ENCODE results near the gene PKD1L1.

The PKD1L1 gene

DNA sequence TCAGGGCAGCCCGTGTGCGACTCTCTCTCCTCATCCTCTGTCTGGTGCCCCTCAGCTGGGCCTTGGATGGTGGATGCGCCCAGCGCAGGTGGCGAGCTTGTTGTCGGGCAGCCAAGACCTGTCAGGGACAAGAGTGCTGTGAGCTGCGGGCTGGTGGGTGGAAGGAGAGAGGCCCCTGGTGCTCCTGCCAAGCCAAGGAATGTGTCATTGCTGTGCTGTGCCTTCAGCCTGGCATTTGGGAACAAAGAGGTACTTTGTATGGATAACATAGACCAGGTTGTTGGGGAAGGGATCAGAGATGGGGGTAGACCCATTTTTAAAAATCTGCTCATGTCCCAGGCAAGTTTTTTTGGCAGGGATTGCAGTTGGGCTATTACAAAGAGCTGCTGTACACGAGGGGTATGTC lies 120.9 kb downstream of the PKD1L1 start:
- H3K27ac Mint-ChIP-seq = no peak overlapping the region
- DNase-seq = no peak
- H3K4me1 Mint-ChIP-seq (ENCODE audit: low read depth) = no peaks in the 10 kb centered on the region
- no peaks in the 10 kb centered on the region for H3K27me3 Mint-ChIP-seq
- H3K36me3 Mint-ChIP-seq (ENCODE audit: low read depth) = no peaks in the 10 kb centered on the region
- no peaks in the 10 kb centered on the region for H3K9me3 Mint-ChIP-seq
- H3K4me3 Mint-ChIP-seq = no peak overlapping the region

DNA sequence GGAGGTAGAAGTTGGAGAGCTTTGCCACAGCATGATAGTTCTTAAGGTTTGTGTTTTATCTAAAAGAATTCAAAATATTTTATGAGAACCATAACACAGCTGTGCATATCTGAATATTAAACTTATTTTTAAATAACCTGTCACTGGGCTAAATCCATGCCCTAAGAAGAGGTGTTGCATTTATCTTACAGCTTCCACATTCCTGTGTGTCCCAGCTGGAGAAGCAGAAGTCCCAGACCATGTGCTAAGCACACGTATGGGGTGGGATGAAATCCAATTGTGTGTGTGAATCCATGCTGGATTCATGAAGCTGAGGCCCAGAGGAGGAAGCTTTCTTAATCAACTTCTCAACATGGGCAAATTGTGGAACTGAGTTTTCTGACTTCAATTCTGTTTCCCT lies 121.5 kb downstream of the PKD1L1 start:
- Mint-ChIP-seq H3K36me3 (ENCODE audit: low read depth) (no peaks in the 10 kb centered on the region), H3K27ac (no peak overlapping the region), H3K4me1 (ENCODE audit: low read depth) (no peaks in the 10 kb centered on the region), H3K27me3 (no peaks in the 10 kb centered on the region), H3K9me3 (no peaks in the 10 kb centered on the region), H3K4me3 (no peak overlapping the region)
- DNase-seq = no peak

- Mint-ChIP-seq H3K36me3 (ENCODE audit: low read depth) (no peaks in the 10 kb centered on the region), H3K9me3 (no peaks in the 10 kb centered on the region), H3K4me3 (no peak overlapping the region), H3K27me3 (no peaks in the 10 kb centered on the region), H3K27ac (no peak overlapping the region), H3K4me1 (ENCODE audit: low read depth) (no peaks in the 10 kb centered on the region)
- DNase-seq = no peak
Measured at GRCh38 chr7:47819607-47819920, 128.7 kb downstream of the PKD1L1 start.

GRCh38 chr7:47818796-47819606 lies 129.3 kb downstream of the PKD1L1 start:
- Mint-ChIP-seq H3K9me3 (no peaks in the 10 kb centered on the region), H3K4me1 (ENCODE audit: low read depth) (no peaks in the 10 kb centered on the region), H3K4me3 (no peak overlapping the region), H3K27me3 (no peaks in the 10 kb centered on the region), H3K36me3 (ENCODE audit: low read depth) (no peaks in the 10 kb centered on the region), H3K27ac (no peak overlapping the region)
- DNase-seq = peak; percentile 42

DNA sequence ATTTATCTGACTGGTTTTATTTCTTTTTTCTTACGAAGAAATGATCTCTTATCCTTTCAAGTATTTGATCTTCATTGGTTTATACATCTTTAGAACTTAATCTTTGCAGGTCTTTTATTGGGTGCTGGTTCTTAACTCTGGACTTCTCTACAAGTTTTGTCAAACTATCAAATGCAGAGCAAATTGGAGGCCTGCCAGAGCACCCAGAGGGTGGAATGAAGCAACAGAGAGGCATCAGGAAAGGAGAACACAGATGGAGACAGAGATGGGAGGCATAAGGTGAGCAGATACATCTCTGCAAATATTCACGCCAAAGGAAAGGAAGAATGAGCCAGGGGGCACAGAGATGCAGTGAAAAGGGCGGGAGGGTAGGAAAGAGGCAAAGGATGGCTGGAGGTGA lies 130.3 kb downstream of the PKD1L1 start:
- DNase-seq = no peak
- no peaks in the 10 kb centered on the region for H3K27me3 Mint-ChIP-seq
- no peaks in the 10 kb centered on the region for H3K4me1 Mint-ChIP-seq (ENCODE audit: low read depth)
- no peak overlapping the region for H3K4me3 Mint-ChIP-seq
- H3K9me3 Mint-ChIP-seq = no peaks in the 10 kb centered on the region
- H3K36me3 Mint-ChIP-seq (ENCODE audit: low read depth) = no peaks in the 10 kb centered on the region
- H3K27ac Mint-ChIP-seq = no peak overlapping the region

GRCh38 chr7:47816647-47817046 lies 131.6 kb downstream of the PKD1L1 start:
- no peak for DNase-seq
- H3K27ac Mint-ChIP-seq = no peak overlapping the region
- H3K36me3 Mint-ChIP-seq (ENCODE audit: low read depth) = no peaks in the 10 kb centered on the region
- no peaks in the 10 kb centered on the region for H3K4me1 Mint-ChIP-seq (ENCODE audit: low read depth)
- no peak overlapping the region for H3K4me3 Mint-ChIP-seq
- no peaks in the 10 kb centered on the region for H3K27me3 Mint-ChIP-seq
- H3K9me3 Mint-ChIP-seq = no peaks in the 10 kb centered on the region

DNA sequence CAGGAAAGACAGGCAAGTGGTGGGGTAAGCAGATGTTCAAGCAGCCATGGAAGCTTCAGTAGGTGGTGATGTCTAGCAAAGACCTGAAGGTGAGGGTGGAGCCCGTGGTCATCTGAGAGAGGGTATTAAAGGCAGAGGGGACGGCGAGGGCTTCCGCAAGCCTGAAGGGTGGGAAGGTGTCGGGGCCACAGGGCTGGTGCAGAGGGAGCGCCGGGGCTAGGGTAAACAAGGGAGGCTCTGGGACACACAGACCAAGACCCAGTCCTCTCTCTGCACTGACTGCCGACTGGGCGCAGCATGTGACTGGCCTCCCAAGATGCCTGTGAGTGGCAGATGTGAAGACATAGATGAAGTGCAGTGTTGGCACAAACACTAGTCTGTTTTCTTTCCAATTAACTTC lies 132.4 kb downstream of the PKD1L1 start:
- Mint-ChIP-seq H3K4me1 (ENCODE audit: low read depth) (no peaks in the 10 kb centered on the region), H3K9me3 (no peaks in the 10 kb centered on the region), H3K4me3 (no peak overlapping the region), H3K27ac (no peak overlapping the region), H3K36me3 (ENCODE audit: low read depth) (no peaks in the 10 kb centered on the region), H3K27me3 (no peaks in the 10 kb centered on the region)
- DNase-seq = no peak

- Mint-ChIP-seq H3K9me3 (no peaks in the 10 kb centered on the region), H3K4me3 (no peak overlapping the region), H3K27ac (no peak overlapping the region), H3K36me3 (ENCODE audit: low read depth) (no peaks in the 10 kb centered on the region), H3K27me3 (no peaks in the 10 kb centered on the region), H3K4me1 (ENCODE audit: low read depth) (no peaks in the 10 kb centered on the region)
- no peak for DNase-seq
Measured at GRCh38 chr7:47814905-47815613, 133.2 kb downstream of the PKD1L1 start.

DNA sequence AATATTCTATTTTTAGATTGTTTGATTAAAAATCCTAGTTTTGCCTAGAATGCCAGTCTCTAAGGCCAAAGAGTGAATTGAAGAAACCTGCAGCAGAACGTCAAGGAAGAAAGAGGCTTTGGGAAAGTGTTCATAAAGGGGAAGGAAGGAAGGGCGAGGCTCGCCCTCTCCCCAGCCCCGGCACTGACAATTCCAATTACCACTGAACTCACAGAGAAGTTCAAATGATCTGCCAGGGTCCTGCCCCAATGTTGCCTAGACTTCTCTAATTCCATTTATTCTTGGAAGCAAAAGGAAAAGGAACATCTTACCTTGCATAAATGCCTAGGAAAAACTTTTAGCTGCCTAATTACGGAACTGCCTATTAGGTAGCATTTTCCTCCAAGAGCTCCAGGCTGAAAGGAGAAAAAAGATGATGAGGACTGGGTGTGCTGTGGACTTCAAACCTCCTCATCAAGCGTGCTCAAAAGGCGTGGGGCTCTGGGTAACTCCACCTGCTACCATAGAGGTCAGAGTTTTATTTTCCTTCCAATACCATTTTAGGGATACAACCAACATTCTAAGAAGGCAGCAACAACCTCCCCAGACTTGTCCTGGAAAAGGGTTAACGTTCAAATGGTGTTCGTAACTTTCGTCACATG lies 134.5 kb downstream of the PKD1L1 start:
- no peak overlapping the region for H3K4me3 Mint-ChIP-seq
- H3K9me3 Mint-ChIP-seq = no peaks in the 10 kb centered on the region
- DNase-seq = no peak
- H3K36me3 Mint-ChIP-seq (ENCODE audit: low read depth) = no peaks in the 10 kb centered on the region
- H3K4me1 Mint-ChIP-seq (ENCODE audit: low read depth) = no peaks in the 10 kb centered on the region
- H3K27ac Mint-ChIP-seq = no peak overlapping the region
- H3K27me3 Mint-ChIP-seq = no peaks in the 10 kb centered on the region

DNA sequence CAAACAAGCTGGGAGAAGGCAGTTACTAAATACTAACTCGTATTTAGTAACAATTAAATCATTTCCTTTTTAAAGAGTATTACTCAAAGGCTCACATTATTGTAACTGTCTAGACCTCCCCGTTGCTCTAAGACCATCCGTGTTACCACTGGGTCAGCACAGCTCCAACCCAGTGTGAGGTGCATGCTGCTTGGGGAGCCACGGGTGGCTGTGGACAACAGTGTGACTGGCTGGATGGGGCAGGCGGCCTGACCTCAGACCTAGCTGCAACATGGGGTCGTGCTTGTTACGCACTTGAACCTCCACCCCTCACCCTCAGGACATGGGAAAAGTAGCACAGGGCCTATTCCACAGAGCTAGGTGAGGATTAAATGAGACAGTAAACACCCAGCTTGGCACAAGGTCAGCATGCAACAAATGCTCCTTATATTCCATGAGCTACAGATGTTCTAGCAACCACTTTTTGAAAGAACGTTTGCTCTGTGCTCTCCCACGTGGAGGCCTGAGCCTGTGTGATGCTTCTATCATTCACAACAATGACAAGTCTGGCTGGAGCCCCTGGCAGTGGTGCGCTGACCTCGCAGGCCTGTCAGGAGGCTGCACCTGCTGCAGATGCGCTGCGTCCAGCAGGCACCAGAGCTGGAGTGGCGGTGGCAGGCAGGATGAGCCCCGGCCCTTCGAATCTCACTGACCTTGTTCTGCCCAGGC lies 135.7 kb downstream of the PKD1L1 start:
- no peaks in the 10 kb centered on the region for H3K9me3 Mint-ChIP-seq
- no peak overlapping the region for H3K4me3 Mint-ChIP-seq
- no peaks in the 10 kb centered on the region for H3K4me1 Mint-ChIP-seq (ENCODE audit: low read depth)
- no peaks in the 10 kb centered on the region for H3K36me3 Mint-ChIP-seq (ENCODE audit: low read depth)
- H3K27me3 Mint-ChIP-seq = no peaks in the 10 kb centered on the region
- DNase-seq = no peak
- no peak overlapping the region for H3K27ac Mint-ChIP-seq

DNA sequence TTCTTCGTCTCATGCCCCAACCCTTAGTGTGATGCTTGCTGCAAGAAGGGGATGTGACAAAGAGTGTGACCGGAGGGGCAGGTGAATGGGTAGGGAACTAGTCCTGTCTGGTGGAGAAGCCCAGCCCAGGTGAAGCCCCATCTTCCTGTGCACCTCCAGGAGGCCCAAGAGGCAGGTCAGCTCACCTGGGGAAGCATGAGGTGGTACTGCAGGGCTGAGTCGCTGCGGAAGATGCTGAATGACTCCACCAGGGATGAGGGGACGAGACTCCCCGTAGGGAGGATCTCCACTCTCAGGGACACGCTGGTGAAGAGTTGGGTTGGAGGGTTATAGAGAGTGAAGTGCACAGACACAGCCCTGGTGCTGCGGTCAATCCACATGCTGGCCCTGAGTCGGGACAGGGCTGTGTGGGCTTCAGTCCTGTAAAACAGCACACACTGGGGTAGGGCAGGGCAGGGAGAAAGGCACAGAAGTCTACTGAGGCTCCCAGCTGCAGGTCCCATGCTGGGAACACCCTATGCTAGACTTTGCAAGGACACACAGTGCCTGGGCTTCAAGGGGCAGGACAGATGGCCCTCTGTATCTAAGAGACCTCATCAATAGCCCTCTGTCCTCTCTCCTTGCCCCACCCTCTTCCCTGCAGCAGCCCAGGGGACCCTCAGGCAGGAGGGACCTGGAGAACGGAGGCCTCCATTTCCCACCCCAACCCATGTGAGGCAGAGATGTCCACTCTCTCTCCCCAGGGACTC lies 136.5 kb downstream of the PKD1L1 start:
- H3K9me3 Mint-ChIP-seq = no peaks in the 10 kb centered on the region
- no peak overlapping the region for H3K27ac Mint-ChIP-seq
- H3K4me3 Mint-ChIP-seq = no peak overlapping the region
- no peaks in the 10 kb centered on the region for H3K27me3 Mint-ChIP-seq
- H3K4me1 Mint-ChIP-seq (ENCODE audit: low read depth) = no peaks in the 10 kb centered on the region
- H3K36me3 Mint-ChIP-seq (ENCODE audit: low read depth) = no peaks in the 10 kb centered on the region
- DNase-seq = no peak

GRCh38 chr7:47809387-47809786 lies 138.9 kb downstream of the PKD1L1 start:
- H3K4me1 Mint-ChIP-seq (ENCODE audit: low read depth) = no peaks in the 10 kb centered on the region
- no peak for DNase-seq
- no peaks in the 10 kb centered on the region for H3K9me3 Mint-ChIP-seq
- no peaks in the 10 kb centered on the region for H3K27me3 Mint-ChIP-seq
- no peak overlapping the region for H3K27ac Mint-ChIP-seq
- H3K4me3 Mint-ChIP-seq = no peak overlapping the region
- H3K36me3 Mint-ChIP-seq (ENCODE audit: low read depth) = no peaks in the 10 kb centered on the region

GRCh38 chr7:47808321-47808720 lies 139.9 kb downstream of the PKD1L1 start:
- no peak for DNase-seq
- Mint-ChIP-seq H3K4me1 (ENCODE audit: low read depth) (no peaks in the 10 kb centered on the region), H3K36me3 (ENCODE audit: low read depth) (no peaks in the 10 kb centered on the region), H3K27me3 (no peaks in the 10 kb centered on the region), H3K9me3 (no peaks in the 10 kb centered on the region), H3K27ac (no peak overlapping the region), H3K4me3 (no peak overlapping the region)

GRCh38 chr7:47807756-47808155 lies 140.5 kb downstream of the PKD1L1 start:
- H3K9me3 Mint-ChIP-seq = no peaks in the 10 kb centered on the region
- H3K27ac Mint-ChIP-seq = no peak overlapping the region
- H3K4me3 Mint-ChIP-seq = no peak overlapping the region
- H3K36me3 Mint-ChIP-seq (ENCODE audit: low read depth) = no peaks in the 10 kb centered on the region
- H3K27me3 Mint-ChIP-seq = no peaks in the 10 kb centered on the region
- DNase-seq = no peak
- H3K4me1 Mint-ChIP-seq (ENCODE audit: low read depth) = no peaks in the 10 kb centered on the region
